Measurements from ENCODE around the gene ARHGAP15. TPM values are rescaled to one million over a fixed set of nuclear protein-coding genes. Genes with fewer than 3 reads are reported as not detected.

ARHGAP15 gene
- total RNA-seq, 1 experiment from 2014 or later, result 0.42 TPM

- Histone ChIP-seq H4K20me1 (ENCODE audit: insufficient read depth) (no peaks in the 10 kb centered on the region), H3K36me3 (ENCODE audit: control insufficient read depth in 1 of 2, insufficient read depth in 2 of 2, low read length in 2 of 2) (no peaks in the 10 kb centered on the region), H3K27ac (ENCODE audit: low read depth, low read length) (no peak overlapping the region), H3K9me2 (ENCODE audit: insufficient read depth) (no peaks in the 10 kb centered on the region), H3K9ac (ENCODE audit: low read length) (no peak overlapping the region), H3K4me1 (ENCODE audit: control insufficient read depth in 1 of 2, insufficient read depth in 2 of 2, low read length in 2 of 2) (no peaks in the 10 kb centered on the region), H3K9me3 (ENCODE audit: control insufficient read depth in 1 of 2, insufficient read depth in 1 of 2, low read depth in 1 of 2, low read length in 2 of 2) (no peaks in the 10 kb centered on the region), H2AFZ (ENCODE audit: low read depth, low read length, poor library complexity, severe bottlenecking) (no peak overlapping the region), H3K4me3 (replicated peaks in 1 of 2; ENCODE audit: low read depth in 1 of 2, low read length in 2 of 2) (no peak overlapping the region), H3K4me2 (ENCODE audit: low read length) (no peak overlapping the region), H3K79me2 (ENCODE audit: insufficient read depth, low read length) (no peaks in the 10 kb centered on the region), H3K27me3 (ENCODE audit: insufficient read depth, low read length) (no peaks in the 10 kb centered on the region)
- ChIA-PET RAD21 (ENCODE audit: low non-redundant PET in 1 of 2, low total read pairs in 2 of 2, uncharacterized antibody in 2 of 2, unreplicated experiment in 2 of 2) (no interaction called here), POLR2A (no interaction called here), CTCF (no interaction called here)
- BruUV-seq (replicated peaks), result no TSS peak
- intact Hi-C loops (cut with micrococcal nuclease), result no loop called here
- no peak for ATAC-seq
- TF ChIP-seq FOSL1 (IDR thresholded peaks at IDR 0.05; ENCODE audit: low read depth) (no peak), YY1 (IDR thresholded peaks at IDR 0.05; ENCODE audit: extremely low read depth, insufficient replicate concordance, low read depth, low read length) (no peak), MAX (IDR thresholded peaks at IDR 0.05) (no peak), ELF1 (IDR thresholded peaks at IDR 0.05; ENCODE audit: borderline replicate concordance, low read depth) (no peak), SP1 (IDR thresholded peaks at IDR 0.05; ENCODE audit: low read depth) (no peak), REST (IDR thresholded peaks at IDR 0.05; ENCODE audit: low read depth) (no peak), ZBTB33 (IDR thresholded peaks at IDR 0.05; ENCODE audit: extremely low read depth, insufficient replicate concordance, low read length) (no peak), JUND (IDR thresholded peaks at IDR 0.05) (no peak), CBX3 (IDR thresholded peaks at IDR 0.05; ENCODE audit: low read depth) (no peak), POLR2A (IDR thresholded peaks at IDR 0.05; ENCODE audit: borderline replicate concordance, extremely low read depth, insufficient read depth, insufficient read length) (no peak), EZH2 (IDR thresholded peaks at IDR 0.05) (no peak), ZNF274 (IDR thresholded peaks at IDR 0.05; ENCODE audit: low read depth, low read length) (no peak), RAD21 (IDR thresholded peaks at IDR 0.05; ENCODE audit: low read depth) (no peak), EGR1 (IDR thresholded peaks at IDR 0.05; ENCODE audit: low read depth) (no peak)
- DNase-seq (ENCODE audit: low read depth, low spot score), result no peak
Observed at GRCh38 chr2:143117225-143117624, 12.0 kb upstream of the ARHGAP15 start.
